Measurements from ENCODE around the gene NR0B2. TPM values are rescaled to one million over a fixed set of nuclear protein-coding genes. Genes with fewer than 3 reads are reported as not detected.
"Not testable (repeated sequence)": the region's sequence is repeated elsewhere in the genome, so short reads cannot be mapped to it uniquely, and the experiment has no call there.

Gene NR0B2, protein sequence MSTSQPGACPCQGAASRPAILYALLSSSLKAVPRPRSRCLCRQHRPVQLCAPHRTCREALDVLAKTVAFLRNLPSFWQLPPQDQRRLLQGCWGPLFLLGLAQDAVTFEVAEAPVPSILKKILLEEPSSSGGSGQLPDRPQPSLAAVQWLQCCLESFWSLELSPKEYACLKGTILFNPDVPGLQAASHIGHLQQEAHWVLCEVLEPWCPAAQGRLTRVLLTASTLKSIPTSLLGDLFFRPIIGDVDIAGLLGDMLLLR
- polyA plus RNA-seq (ENCODE audit: insufficient read length in 4 of 4), result 1 to 10 TPM; 1.1 to 1.9 (median 1.5) TPM

GRCh38 chr1:26913754-26914619 lies at the start of gene NR0B2:
Gene NR0B2 (minus strand): TSS chr1:26913975. CDS start chr1:26913940, 35 bp downstream.
- DNase-seq (ENCODE audit: low read depth in 4 of 4, low spot score in 2 of 4), result no peak

DNA sequence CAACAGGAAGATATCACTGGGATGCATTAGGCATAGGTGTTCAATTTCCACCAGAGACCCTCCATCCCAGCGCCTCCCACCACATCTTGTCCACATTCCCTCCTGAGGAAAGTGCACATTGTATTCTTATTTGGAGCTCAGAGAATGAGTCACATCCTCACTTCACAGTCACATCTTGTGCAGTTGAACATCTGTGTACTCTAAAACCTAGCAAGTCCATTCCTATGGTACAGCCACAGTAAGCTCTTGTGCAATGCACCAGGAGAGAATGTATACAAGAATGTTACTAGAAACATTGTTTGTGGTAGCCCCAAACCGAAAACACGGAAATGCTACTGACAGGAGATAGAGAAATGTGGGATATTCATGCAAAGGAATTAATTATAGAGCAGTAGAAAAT lies 48.1 kb upstream of the NR0B2 start:
- DNase-seq (ENCODE audit: low read depth in 4 of 4, low spot score in 2 of 4), result no peak

- DNase-seq (ENCODE audit: low read depth in 4 of 4, low spot score in 2 of 4), result no peak
Measured at GRCh38 chr1:26960625-26960966, 46.8 kb upstream of the NR0B2 start.

GRCh38 chr1:26959722-26960624 lies 46.2 kb upstream of the NR0B2 start, which contains the start of gene KDF1:
Gene KDF1 (minus strand): TSS chr1:26960468. CDS start chr1:26952380, 8,088 bp downstream.
- DNase-seq (ENCODE audit: low read depth in 4 of 4, low spot score in 2 of 4), result peak in 2 of 4 donors; percentile 29 to 54

DNA sequence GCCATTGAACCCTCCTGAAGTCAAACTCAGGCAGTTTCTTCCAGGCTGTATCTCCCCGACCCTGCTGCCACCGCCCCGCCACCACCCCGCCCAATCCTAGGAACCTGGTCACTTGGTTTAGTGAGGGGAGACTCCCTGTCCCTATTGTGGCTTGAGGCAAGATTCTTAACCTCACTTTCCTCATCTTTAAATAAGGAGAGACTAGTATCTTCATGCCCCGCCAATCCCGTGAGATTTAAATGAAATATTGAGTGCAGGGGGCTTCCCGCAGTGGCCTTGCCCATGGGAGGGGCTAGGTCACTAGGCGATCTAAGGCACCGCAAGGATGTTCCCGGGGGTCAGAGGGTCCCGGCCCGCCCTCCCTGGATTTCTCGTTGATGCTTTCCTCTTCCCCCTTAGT lies 45.5 kb upstream of the NR0B2 start:
- no peak for DNase-seq (ENCODE audit: low read depth in 4 of 4, low spot score in 2 of 4)

GRCh38 chr1:26957306-26957705 lies 43.5 kb upstream of the NR0B2 start:
- DNase-seq (ENCODE audit: low read depth in 4 of 4, low spot score in 2 of 4), result no peak

DNA sequence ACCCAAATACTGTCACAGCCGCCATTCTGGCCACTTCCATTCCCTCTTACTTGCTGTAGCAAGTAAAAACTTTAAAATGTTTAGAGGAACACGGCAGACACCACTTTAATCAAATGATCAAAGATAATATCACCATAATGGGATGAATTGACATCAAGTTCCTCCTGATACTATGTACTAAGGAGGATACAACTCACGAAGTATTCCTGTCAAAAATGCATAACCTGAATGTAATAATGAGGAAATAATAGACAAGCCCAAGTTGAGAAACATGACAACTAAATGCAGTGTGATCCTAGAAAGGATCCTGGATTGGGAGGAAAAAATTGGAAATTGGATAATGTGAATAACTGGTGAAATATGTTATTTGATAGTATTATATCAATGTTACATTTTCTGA lies 42.5 kb upstream of the NR0B2 start:
- no peak for DNase-seq (ENCODE audit: low read depth in 4 of 4, low spot score in 2 of 4)

- no peak for DNase-seq (ENCODE audit: low read depth in 4 of 4, low spot score in 2 of 4)
Measured at GRCh38 chr1:26953374-26953773, 39.6 kb upstream of the NR0B2 start.

DNA sequence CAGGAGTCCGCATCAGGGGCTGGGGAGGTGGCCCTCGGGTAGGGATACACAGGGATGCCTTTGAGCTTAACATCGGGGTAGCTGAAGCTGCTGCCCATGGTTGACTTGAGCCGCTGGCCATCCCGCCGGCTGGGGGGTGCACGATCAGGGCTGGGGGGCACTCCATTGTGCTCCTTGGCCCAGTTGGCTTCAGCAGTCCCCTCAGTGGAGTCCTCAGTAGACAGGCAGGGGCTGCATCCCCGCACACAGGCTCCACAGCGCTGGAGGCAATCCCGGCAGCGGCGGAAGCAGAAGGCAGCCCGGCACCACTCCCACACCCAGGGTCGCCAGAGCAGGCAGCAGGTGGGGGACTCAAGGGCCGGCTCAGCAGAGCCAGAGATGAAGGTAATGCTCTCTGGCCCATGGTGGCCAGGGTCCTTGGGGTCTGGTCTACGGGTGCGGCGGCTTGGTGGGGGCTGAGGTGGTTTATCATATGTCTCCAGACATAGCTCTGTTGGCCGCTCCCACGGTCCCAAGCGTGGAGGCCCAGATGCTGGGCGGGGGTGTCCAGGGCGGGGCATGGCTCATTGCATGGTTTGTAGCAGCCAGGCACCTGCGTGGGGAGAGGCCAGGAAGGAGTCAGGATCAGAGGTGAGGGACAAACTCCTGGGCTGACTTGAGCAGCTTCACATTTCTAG lies 38.2 kb upstream of the NR0B2 start:
- DNase-seq (ENCODE audit: low read depth in 4 of 4, low spot score in 2 of 4), result no peak

- no peak for DNase-seq (ENCODE audit: low read depth in 4 of 4, low spot score in 2 of 4)
Measured at GRCh38 chr1:26951216-26951615, 37.4 kb upstream of the NR0B2 start.

GRCh38 chr1:26950602-26951001 lies 36.8 kb upstream of the NR0B2 start:
- DNase-seq (ENCODE audit: low read depth in 4 of 4, low spot score in 2 of 4), result no peak

DNA sequence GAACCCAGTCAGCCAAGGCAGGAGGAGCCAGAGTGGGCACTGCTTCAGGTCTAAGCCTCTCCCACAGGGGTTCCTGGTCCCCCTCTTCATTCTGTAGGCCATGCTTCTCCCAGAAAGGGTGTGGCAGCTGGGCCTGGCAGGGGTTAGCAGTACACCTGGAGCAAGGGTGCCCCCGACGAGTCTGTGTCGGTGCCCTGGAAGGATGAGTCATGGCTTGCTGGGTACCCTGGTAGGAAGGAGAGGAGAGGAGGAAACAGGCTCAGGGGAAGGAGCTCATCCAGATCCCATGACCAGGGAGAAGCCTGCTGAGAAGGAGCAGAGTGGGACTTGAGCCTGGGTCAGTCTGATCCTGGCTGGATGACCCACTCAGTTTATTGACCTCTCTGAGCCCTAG lies 36.1 kb upstream of the NR0B2 start:
- no peak for DNase-seq (ENCODE audit: low read depth in 4 of 4, low spot score in 2 of 4)

DNA sequence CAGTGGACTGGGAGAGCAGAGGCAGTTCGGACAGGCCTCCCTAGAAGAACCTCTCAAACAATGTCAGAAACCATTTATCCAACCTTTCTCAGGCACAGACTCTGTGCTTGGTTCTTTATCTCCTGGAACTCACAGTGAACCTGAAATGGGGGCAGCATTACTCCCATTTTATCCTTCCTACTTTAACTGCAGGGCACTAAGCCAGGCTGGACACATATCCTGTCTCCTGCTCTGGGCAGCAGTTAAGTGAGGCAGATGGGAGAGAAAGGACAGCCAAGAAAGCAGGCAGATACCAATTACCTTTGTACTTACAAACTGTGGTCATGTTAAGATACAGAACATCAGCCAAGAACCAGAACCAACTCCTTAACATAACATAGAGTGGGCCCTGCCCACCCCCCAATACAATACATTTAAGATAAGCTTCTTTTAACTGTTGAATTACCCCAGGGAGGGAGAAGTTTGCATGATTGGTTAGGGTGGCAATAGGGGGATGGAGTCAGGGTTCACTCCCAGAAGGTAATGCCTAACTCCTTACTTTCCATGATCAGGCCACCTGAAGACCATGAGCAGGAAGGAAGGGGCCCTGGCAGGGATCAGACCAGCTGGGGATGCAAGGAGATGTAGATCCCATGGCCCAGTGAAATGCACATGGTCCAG lies 35.6 kb upstream of the NR0B2 start:
- no peak for DNase-seq (ENCODE audit: low read depth in 4 of 4, low spot score in 2 of 4)

DNA sequence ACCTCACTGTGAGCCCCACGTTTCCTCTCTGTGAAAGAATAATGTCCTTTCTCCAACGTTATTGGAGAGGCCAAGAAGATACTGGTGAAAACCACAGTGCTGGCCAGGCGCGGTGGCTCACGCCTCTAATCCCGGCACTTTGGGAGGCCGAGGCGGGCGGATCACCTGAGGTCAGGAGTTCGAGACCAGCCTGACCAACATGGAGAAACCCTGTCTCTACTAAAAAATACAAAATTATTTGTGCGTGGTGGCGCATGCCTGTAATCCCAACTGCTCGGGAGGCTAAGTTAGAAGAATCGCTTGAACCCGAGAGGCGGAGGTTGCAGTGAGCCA lies 34.9 kb upstream of the NR0B2 start:
- DNase-seq (ENCODE audit: low read depth in 4 of 4, low spot score in 2 of 4), result not testable (repeated sequence)

DNA sequence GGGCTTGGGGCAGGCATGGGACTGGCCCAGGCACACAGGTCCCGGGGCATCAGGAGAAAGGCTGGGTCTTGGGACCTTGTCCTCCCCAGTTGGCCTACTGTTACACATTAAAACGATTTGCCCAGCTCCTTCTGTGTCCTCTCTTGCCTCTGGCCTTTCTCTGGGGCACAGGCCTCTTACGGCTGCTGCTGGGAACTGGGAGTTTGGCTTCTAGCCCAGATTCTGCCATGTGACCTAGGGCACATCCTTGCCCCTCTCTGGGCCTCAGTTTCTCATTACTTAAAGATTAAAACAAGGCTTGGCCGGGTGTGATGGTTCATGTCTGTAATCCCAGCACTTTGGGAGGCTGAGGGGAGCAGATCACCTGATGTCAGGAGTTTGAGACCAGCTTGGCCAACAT lies 32.5 kb upstream of the NR0B2 start:
- no peak for DNase-seq (ENCODE audit: low read depth in 4 of 4, low spot score in 2 of 4)

DNA sequence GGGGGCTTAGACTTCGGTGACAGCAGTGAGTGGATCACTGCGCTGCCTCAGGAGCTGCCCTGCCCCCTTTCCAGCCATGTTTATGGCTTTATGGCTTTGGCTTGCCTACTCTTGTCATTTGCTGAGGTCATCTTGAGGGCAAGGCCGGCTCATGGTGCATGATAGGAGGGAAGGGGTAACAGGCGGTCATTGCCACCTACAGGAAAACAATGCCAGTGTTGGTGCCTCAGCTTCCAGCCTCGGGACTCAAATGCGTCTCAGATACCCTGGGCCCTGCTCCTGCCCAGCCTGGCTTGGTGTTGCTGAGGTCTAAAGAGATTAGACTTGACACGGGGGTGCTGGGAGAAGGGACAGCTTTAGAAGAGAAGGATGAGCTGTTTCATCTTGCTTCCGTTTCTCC lies 32.0 kb upstream of the NR0B2 start:
- no peak for DNase-seq (ENCODE audit: low read depth in 4 of 4, low spot score in 2 of 4)

DNA sequence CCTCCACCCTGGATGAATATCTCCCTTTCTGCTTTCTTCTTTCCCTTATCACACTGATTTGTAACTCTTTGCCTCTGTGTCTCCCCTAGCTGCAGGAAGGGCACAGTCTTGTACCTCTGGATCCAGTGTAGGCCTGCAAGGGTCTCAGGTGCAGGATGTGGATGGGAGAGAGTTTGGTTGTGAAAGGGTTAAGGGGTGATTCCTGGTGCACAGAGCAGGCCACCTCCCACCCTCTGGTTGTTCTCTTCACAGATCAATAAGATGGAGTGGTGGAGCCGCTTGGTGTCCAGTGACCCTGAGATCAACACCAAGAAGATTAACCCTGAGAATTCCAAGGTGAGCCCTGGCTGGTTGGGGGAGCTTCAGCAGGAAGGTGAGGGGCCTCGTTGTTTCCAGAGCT lies 31.4 kb upstream of the NR0B2 start:
- no peak for DNase-seq (ENCODE audit: low read depth in 4 of 4, low spot score in 2 of 4)

DNA sequence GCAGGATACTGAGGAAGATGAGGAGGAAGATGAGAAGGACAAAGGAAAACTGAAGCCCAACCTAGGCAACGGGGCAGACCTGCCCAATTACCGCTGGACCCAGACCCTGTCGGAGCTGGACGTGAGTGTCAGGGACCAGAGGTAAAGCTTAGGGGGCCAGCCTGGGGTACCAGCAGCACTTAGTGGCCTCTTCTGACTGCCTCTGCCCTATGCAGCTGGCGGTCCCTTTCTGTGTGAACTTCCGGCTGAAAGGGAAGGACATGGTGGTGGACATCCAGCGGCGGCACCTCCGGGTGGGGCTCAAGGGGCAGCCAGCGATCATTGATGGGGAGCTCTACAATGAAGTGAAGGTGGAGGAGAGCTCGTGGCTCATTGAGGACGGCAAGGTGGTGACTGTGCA lies 28.9 kb upstream of the NR0B2 start:
- DNase-seq (ENCODE audit: low read depth in 4 of 4, low spot score in 2 of 4), result no peak

- no peak for DNase-seq (ENCODE audit: low read depth in 4 of 4, low spot score in 2 of 4)
Measured at GRCh38 chr1:26941311-26941710, 27.5 kb upstream of the NR0B2 start.

- DNase-seq (ENCODE audit: low read depth in 4 of 4, low spot score in 2 of 4), result no peak
Measured at GRCh38 chr1:26938659-26939025, 24.9 kb upstream of the NR0B2 start.

All from left renal cortex interstitium (tissue), 4 donors.